GM12872 (cell line): Measurements from ENCODE around the gene ASCL4.

Source experiments
- CTCF ChIP-seq: IDR thresholded peaks from 3 replicates; pipeline ENCODE4 v1.5.1; 2011; ENCODE audit warnings: low read depth, mild to moderate bottlenecking, low read length, moderate library complexity; ENCODE audit not compliant: insufficient read depth

Gene ASCL4

GRCh38 chr12:107764626-107765025, 9.9 kb upstream of the ASCL4 start:
- TF ChIP-seq CTCF, result no peak

GRCh38 chr12:107765316-107765715, 9.2 kb upstream of the ASCL4 start:
- no peak for TF ChIP-seq CTCF

- no peak for TF ChIP-seq CTCF
Observed at GRCh38 chr12:107767466-107767865, 7.0 kb upstream of the ASCL4 start.

GRCh38 chr12:107775093-107775721, 703 bp downstream of the ASCL4 start:
- no peak for TF ChIP-seq CTCF

GRCh38 chr12:107776171-107776570, 1.7 kb downstream of the ASCL4 start:
- no peak for TF ChIP-seq CTCF

- no peak for TF ChIP-seq CTCF
Observed at GRCh38 chr12:107778383-107779025, 4.0 kb downstream of the ASCL4 start.

- no peak for TF ChIP-seq CTCF
Observed at GRCh38 chr12:107779077-107779831, 4.8 kb downstream of the ASCL4 start.
